SJSA1 (cell line): ENCODE data around the gene CCDC77. TPM values are rescaled to one million over a fixed set of nuclear protein-coding genes. Genes with fewer than 3 reads are reported as not detected.
"Not testable (repeated sequence)": the region's sequence is repeated elsewhere in the genome, so short reads cannot be mapped to it uniquely, and the experiment has no call there.

Experiments used
- DNase-seq, 2 experiments: peaks; one replicate each; pipeline ENCODE4 v3.0.0-alpha.2; 2015 to 2020; ENCODE audit warnings: low spot score in 2 of 2, low read depth in 1 of 2
- H3K27ac ChIP-seq: fragments of 250-450 bp; sonication (Bioruptor Pico); 2 replicates; pipeline ENCODE4 v1.5.1; 2020; ENCODE audit warnings: mild to moderate bottlenecking, moderate library complexity
- H3K27me3 ChIP-seq: fragments of 250-450 bp; sonication (Bioruptor Pico); replicated peaks from 2 replicates; pipeline ENCODE4 v1.5.1; 2020; ENCODE audit warnings: mild to moderate bottlenecking, moderate library complexity
- H3K36me3 ChIP-seq: fragments of 250-450 bp; sonication (Bioruptor Pico); 2 replicates; pipeline ENCODE4 v1.5.1; 2020; ENCODE audit warnings: mild to moderate bottlenecking
- H3K4me1 ChIP-seq: fragments of 250-450 bp; sonication (Bioruptor Pico); replicated peaks from 2 replicates; pipeline ENCODE4 v1.6.1; 2021; ENCODE audit warnings: mild to moderate bottlenecking
- H3K4me3 ChIP-seq: fragments of 250-450 bp; sonication (Bioruptor Pico); 2 replicates; pipeline ENCODE4 v1.5.1; 2020; ENCODE audit warnings: mild to moderate bottlenecking
- H3K9me3 ChIP-seq: fragments of 250-450 bp; sonication (Bioruptor Pico); replicated peaks from 2 replicates; pipeline ENCODE4 v1.5.1; 2020; ENCODE audit warnings: mild to moderate bottlenecking
- total RNA-seq: library from RNA; depleted of rRNA; stranded (reverse); fragments of >200 nt; shearing (Covaris generic); gene quantifications from 2 replicates; pipeline ENCODE4 v1.2.3, GENCODE V29; 2014; rRNA removed

The CCDC77 gene
- total RNA-seq: 20.7 and 21.0 TPM in 2 replicates

- H3K27me3 ChIP-seq: no peaks in the 10 kb centered on the region
- no peaks in the 10 kb centered on the region for H3K9me3 ChIP-seq
- peak within 1 kb of the TSS; percentile 55 for H3K4me3 ChIP-seq
- H3K4me1 ChIP-seq: peaks cover 7% of the 10 kb centered on the region
- peak within 1 kb of the TSS; percentile 7; the same call in 1 of the 2 replicates for H3K27ac ChIP-seq
- no peaks in the 10 kb centered on the region for H3K36me3 ChIP-seq
- DNase-seq: peak; percentile 92 to 98
These were observed at the start of gene CCDC77 for GRCh38 chr12:401235-402028. CCDC77 (plus strand) TSS chr12:401644; CDS start chr12:409384, 7,740 bp downstream.

GRCh38 chr12:356276-356988 is 45.0 kb upstream of the CCDC77 start:
- no peaks in the 10 kb centered on the region for H3K9me3 ChIP-seq
- H3K27ac ChIP-seq: peak overlapping the region; percentile 1; the same call in 1 of the 2 replicates
- H3K4me1 ChIP-seq: peaks cover 8% of the 10 kb centered on the region
- H3K36me3 ChIP-seq: peaks cover 82% of the 10 kb centered on the region
- DNase-seq: peak in 1 of 2 experiments; percentile 14
- no peaks in the 10 kb centered on the region for H3K27me3 ChIP-seq
- no peak overlapping the region for H3K4me3 ChIP-seq

GRCh38 chr12:359091-359490 is 42.4 kb upstream of the CCDC77 start:
- Histone ChIP-seq H3K36me3 (peaks cover 82% of the 10 kb centered on the region), H3K27me3 (no peaks in the 10 kb centered on the region), H3K9me3 (no peaks in the 10 kb centered on the region), H3K4me1 (peaks cover 8% of the 10 kb centered on the region), H3K4me3 (no peak overlapping the region), H3K27ac (no peak overlapping the region)
- DNase-seq: no peak

GRCh38 chr12:366820-367219 is 34.6 kb upstream of the CCDC77 start:
- Histone ChIP-seq H3K27me3 (no peaks in the 10 kb centered on the region), H3K4me3 (no peak overlapping the region), H3K9me3 (no peaks in the 10 kb centered on the region), H3K27ac (no peak overlapping the region), H3K36me3 (peaks cover 89% of the 10 kb centered on the region), H3K4me1 (no peaks in the 10 kb centered on the region)
- no peak for DNase-seq

- no peak for DNase-seq
- no peak overlapping the region for H3K4me3 ChIP-seq
- no peaks in the 10 kb centered on the region for H3K27me3 ChIP-seq
- no peak overlapping the region for H3K27ac ChIP-seq
- peaks cover 89% of the 10 kb centered on the region for H3K36me3 ChIP-seq
- no peaks in the 10 kb centered on the region for H3K4me1 ChIP-seq
- no peaks in the 10 kb centered on the region for H3K9me3 ChIP-seq
These were observed 33.5 kb upstream of the CCDC77 start for GRCh38 chr12:367972-368371.

GRCh38 chr12:370739-371485 is 30.5 kb upstream of the CCDC77 start:
- not testable (repeated sequence) for H3K4me1 ChIP-seq, H3K4me3 ChIP-seq, H3K27ac ChIP-seq, H3K27me3 ChIP-seq, H3K9me3 ChIP-seq, DNase-seq
- peaks cover 85% of the 10 kb centered on the region for H3K36me3 ChIP-seq

GRCh38 chr12:386651-387050 is 14.8 kb upstream of the CCDC77 start:
- H3K27ac ChIP-seq: no peak overlapping the region

GRCh38 chr12:388012-388411 is 13.4 kb upstream of the CCDC77 start:
- H3K9me3 ChIP-seq: no peaks in the 10 kb centered on the region; the same call in 1 of the 2 replicates
- H3K4me3 ChIP-seq: peak overlapping the region; percentile 67
- peaks cover 33% of the 10 kb centered on the region for H3K36me3 ChIP-seq
- no peaks in the 10 kb centered on the region for H3K27me3 ChIP-seq
- H3K4me1 ChIP-seq: peaks cover 16% of the 10 kb centered on the region
- H3K27ac ChIP-seq: no peak overlapping the region; the same call in 1 of the 2 replicates
- DNase-seq: peak in 1 of 2 experiments; percentile 7

More at GRCh38 chr12:386651-387050, 14.8 kb upstream of the CCDC77 start:
- peak in 1 of 2 experiments; percentile 12 for DNase-seq
- peaks cover 16% of the 10 kb centered on the region for H3K4me1 ChIP-seq
- H3K27me3 ChIP-seq: no peaks in the 10 kb centered on the region
- H3K9me3 ChIP-seq: no peaks in the 10 kb centered on the region; the same call in 1 of the 2 replicates
- H3K4me3 ChIP-seq: no peak overlapping the region
- peaks cover 46% of the 10 kb centered on the region for H3K36me3 ChIP-seq

GRCh38 chr12:388541-389141 is 12.8 kb upstream of the CCDC77 start:
- H3K27me3 ChIP-seq: no peaks in the 10 kb centered on the region
- peak overlapping the region; percentile 91 for H3K27ac ChIP-seq
- no peaks in the 10 kb centered on the region; the same call in 1 of the 2 replicates for H3K9me3 ChIP-seq
- H3K36me3 ChIP-seq: peaks cover 27% of the 10 kb centered on the region
- peak in 1 of 2 experiments; percentile 52 for DNase-seq
- H3K4me1 ChIP-seq: peaks cover 16% of the 10 kb centered on the region
- peak overlapping the region; percentile 67 for H3K4me3 ChIP-seq

- Histone ChIP-seq H3K9me3 (no peaks in the 10 kb centered on the region; the same call in 1 of the 2 replicates), H3K27ac (peak within 1 kb of the TSS; percentile 91), H3K27me3 (no peaks in the 10 kb centered on the region), H3K4me1 (peaks cover 16% of the 10 kb centered on the region), H3K4me3 (peak within 1 kb of the TSS; percentile 67), H3K36me3 (peaks cover 19% of the 10 kb centered on the region)
- DNase-seq: peak; percentile 91 to 98
These were observed 12.0 kb upstream of the CCDC77 start, which contains the start of gene KDM5A for GRCh38 chr12:389142-390096. KDM5A (minus strand) TSS chr12:389320; CDS start chr12:389091, 229 bp downstream.

- no peaks in the 10 kb centered on the region for H3K9me3 ChIP-seq
- no peak overlapping the region for H3K27ac ChIP-seq
- no peaks in the 10 kb centered on the region for H3K27me3 ChIP-seq
- peak overlapping the region; percentile 55 for H3K4me3 ChIP-seq
- H3K36me3 ChIP-seq: no peaks in the 10 kb centered on the region
- peaks cover 7% of the 10 kb centered on the region for H3K4me1 ChIP-seq
- no peak for DNase-seq
These were observed 616 bp upstream of the CCDC77 start for GRCh38 chr12:400828-401227.

- H3K27me3 ChIP-seq: no peaks in the 10 kb centered on the region
- peak overlapping the region; percentile 7; the same call in 1 of the 2 replicates for H3K27ac ChIP-seq
- H3K36me3 ChIP-seq: 0 out of 2 replicates have a peak, but pooled peaks cover 1% of the 10 kb centered on the region
- no peaks in the 10 kb centered on the region for H3K9me3 ChIP-seq
- peaks cover 11% of the 10 kb centered on the region for H3K4me1 ChIP-seq
- DNase-seq: peak in 1 of 2 experiments; percentile 42
- H3K4me3 ChIP-seq: peak overlapping the region; percentile 55
These were observed 565 bp downstream of the CCDC77 start for GRCh38 chr12:402029-402389.
